Gastrocnemius medialis (tissue), 4 donors: Measurements from ENCODE around the gene CASK. TPM values are rescaled to one million over a fixed set of nuclear protein-coding genes. Genes with fewer than 3 reads are reported as not detected.

ENCODE experiments used
- ATAC-seq, 2 donors: fragments of 150-250 bp; one replicate each; pipeline ENCODE4 v1.9.1; 2016
- DNase-seq, 2 donors: peaks; one replicate each; pipeline ENCODE4 v3.0.0-alpha.2; 2019
- H3K27ac ChIP-seq, 4 donors: fragments of 200-600 bp; sonication (generic); 1 replicate in 1 of 4; 2 replicates in 3 of 4; pipeline ENCODE4 v1.5.1; 2016 to 2018; ENCODE audit warnings: mild to moderate bottlenecking in 2 of 4, moderate library complexity in 1 of 4
- H3K27me3 ChIP-seq, 3 donors: fragments of 200-600 bp; sonication (generic) in 2 of 3; 1 replicate in 1 of 3; 2 replicates in 2 of 3; pipeline versions ENCODE4 v1.5.1 to v1.6.0; 2016 to 2019; ENCODE audit warnings: mild to moderate bottlenecking in 1 of 3, moderate library complexity in 1 of 3
- H3K36me3 ChIP-seq, 2 donors: fragments of 200-600 bp; sonication (generic) in 1 of 2; one replicate each; pipeline ENCODE4 v1.5.1; 2017 to 2018
- H3K4me1 ChIP-seq, 2 donors: fragments of 200-600 bp; sonication (generic) in 1 of 2; one replicate each; pipeline ENCODE4 v1.5.1; 2016 to 2017; ENCODE audit warnings: mild to moderate bottlenecking in 2 of 2
- H3K4me3 ChIP-seq, 4 donors: fragments of 200-600 bp; sonication (generic) in 3 of 4; 1 replicate in 1 of 4; 2 replicates in 3 of 4; pipeline ENCODE4 v1.5.1; 2016 to 2019; ENCODE audit warnings: mild to moderate bottlenecking in 2 of 4
- H3K9me3 ChIP-seq, 3 donors: fragments of 200-600 bp; sonication (generic) in 2 of 3; 1 replicate in 1 of 3; 2 replicates in 2 of 3; pipeline ENCODE4 v1.5.1; 2016 to 2019
- CTCF ChIP-seq, 5 experiments: fragments of 450-650 bp in 3 of 5; fragments of 200-600 bp in 2 of 5; sonication (generic) in 2 of 5; IDR thresholded peaks in 4 of 5; conservative IDR thresholded peaks in 1 of 5; 1 replicate in 4 of 5; 2 replicates in 1 of 5; pipeline ENCODE4 v1.5.1; 2016 to 2019; ENCODE audit warnings: antibody characterized with exemption in 5 of 5, mild to moderate bottlenecking in 3 of 5, moderate library complexity in 3 of 5
- POLR2A ChIP-seq, 2 donors: fragments of 450-650 bp; IDR thresholded peaks; one replicate each; pipeline ENCODE4 v1.6.1; 2017; ENCODE audit warnings: antibody characterized with exemption in 2 of 2, mild to moderate bottlenecking in 2 of 2, moderate library complexity in 2 of 2
- in situ Hi-C, 4 donors: fragments of 200-750 bp; cut with MboI; loops; one replicate each; pipeline versions ENCODE4 v1.15.0 to v1.8.0; 2017; ENCODE audit warnings: low sequenced_read_pairs in 4 of 4
- intact Hi-C: fragments of 100-400 bp; cut with DNase I; formaldehyde crosslinking; loops from one replicate; pipeline ENCODE4 v1.15.1; 2023; ENCODE audit warnings: low total_unique reads
- total RNA-seq, 4 donors: library from RNA; depleted of rRNA; stranded (reverse); fragments of >200 nt; gene quantifications; one replicate each; pipeline versions ENCODE4 v1.1.0 to v1.2.3, GENCODE V29; 2016

Gene CASK
- total RNA-seq, 4 donors from 2014 or later: 7.3 to 14.3 (median 10.0) TPM

GRCh38 chrX:41960142-41960541 is 36.8 kb upstream of the CASK start:
- intact Hi-C loops: no loop called here
- no peak for ATAC-seq
- H3K36me3 ChIP-seq: no peaks in the 10 kb centered on the region
- DNase-seq: no peak
- in situ Hi-C loops: no loop called here
- no peaks in the 10 kb centered on the region for H3K4me1 ChIP-seq
- H3K27ac ChIP-seq: no peak overlapping the region
- no peak overlapping the region for H3K4me3 ChIP-seq
- no peaks in the 10 kb centered on the region for H3K27me3 ChIP-seq
- H3K9me3 ChIP-seq: no peaks in the 10 kb centered on the region
- no peak for TF ChIP-seq CTCF (IDR thresholded peaks at IDR 0.05 in 4 of 5, conservative IDR thresholded peaks at IDR 0.05 in 1 of 5)
- TF ChIP-seq POLR2A (IDR thresholded peaks at IDR 0.05): no peak

GRCh38 chrX:41958861-41959260 is 35.5 kb upstream of the CASK start:
- intact Hi-C loops (no loop called here), in situ Hi-C loops (no loop called here)
- Histone ChIP-seq H3K4me1 (no peaks in the 10 kb centered on the region), H3K36me3 (no peaks in the 10 kb centered on the region), H3K27ac (no peak overlapping the region), H3K27me3 (no peaks in the 10 kb centered on the region), H3K9me3 (no peaks in the 10 kb centered on the region), H3K4me3 (no peak overlapping the region)
- no peak for TF ChIP-seq CTCF (IDR thresholded peaks at IDR 0.05 in 4 of 5, conservative IDR thresholded peaks at IDR 0.05 in 1 of 5)
- DNase-seq: no peak
- ATAC-seq: no peak

GRCh38 chrX:41956027-41956426 is 32.7 kb upstream of the CASK start:
- ATAC-seq: no peak
- intact Hi-C loops: no loop called here
- H3K4me1 ChIP-seq: no peaks in the 10 kb centered on the region
- no peak for TF ChIP-seq CTCF (IDR thresholded peaks at IDR 0.05 in 4 of 5, conservative IDR thresholded peaks at IDR 0.05 in 1 of 5)
- no peak for TF ChIP-seq POLR2A (IDR thresholded peaks at IDR 0.05)
- no peaks in the 10 kb centered on the region for H3K9me3 ChIP-seq
- in situ Hi-C loops: no loop called here
- H3K27me3 ChIP-seq: no peaks in the 10 kb centered on the region
- H3K36me3 ChIP-seq: no peaks in the 10 kb centered on the region
- H3K27ac ChIP-seq: no peak overlapping the region
- DNase-seq: no peak
- no peak overlapping the region for H3K4me3 ChIP-seq

GRCh38 chrX:41952102-41952501 is 28.7 kb upstream of the CASK start:
- Histone ChIP-seq H3K36me3 (no peaks in the 10 kb centered on the region), H3K9me3 (no peaks in the 10 kb centered on the region), H3K27ac (no peak overlapping the region), H3K27me3 (no peaks in the 10 kb centered on the region), H3K4me1 (no peaks in the 10 kb centered on the region), H3K4me3 (no peak overlapping the region)
- in situ Hi-C loops (no loop called here), intact Hi-C loops (no loop called here)
- no peak for TF ChIP-seq POLR2A (IDR thresholded peaks at IDR 0.05)
- TF ChIP-seq CTCF (IDR thresholded peaks at IDR 0.05 in 4 of 5, conservative IDR thresholded peaks at IDR 0.05 in 1 of 5): no peak
- DNase-seq (no peak), ATAC-seq (no peak)

GRCh38 chrX:41946989-41947612 is 23.7 kb upstream of the CASK start:
- H3K4me3 ChIP-seq: no peak overlapping the region
- ATAC-seq (no peak), DNase-seq (no peak)
- H3K27ac ChIP-seq: no peak overlapping the region
- in situ Hi-C loops (no loop called here), intact Hi-C loops (no loop called here)
- H3K27me3 ChIP-seq: no peaks in the 10 kb centered on the region
- H3K9me3 ChIP-seq: no peaks in the 10 kb centered on the region
- H3K36me3 ChIP-seq: no peaks in the 10 kb centered on the region
- no peaks in the 10 kb centered on the region for H3K4me1 ChIP-seq
- no peak for TF ChIP-seq POLR2A (IDR thresholded peaks at IDR 0.05)
- TF ChIP-seq CTCF (IDR thresholded peaks at IDR 0.05 in 4 of 5, conservative IDR thresholded peaks at IDR 0.05 in 1 of 5): no peak
